ENCODE measurements around the gene C6orf141.
"Not testable (repeated sequence)": the region's sequence is repeated elsewhere in the genome, so short reads cannot be mapped to it uniquely, and the experiment has no call there.

Gene C6orf141

GRCh38 chr6:49582529-49582928 is 32.1 kb downstream of the C6orf141 start:
- Histone ChIP-seq H3K4me3 (replicated peaks; ENCODE audit: insufficient read depth, low read length) (no peak overlapping the region), H3K27me3 (ENCODE audit: insufficient read depth, poor library complexity, severe bottlenecking) (no peaks in the 10 kb centered on the region), H3K27ac (replicated peaks) (no peak overlapping the region)
- TF ChIP-seq, protein P1, sequence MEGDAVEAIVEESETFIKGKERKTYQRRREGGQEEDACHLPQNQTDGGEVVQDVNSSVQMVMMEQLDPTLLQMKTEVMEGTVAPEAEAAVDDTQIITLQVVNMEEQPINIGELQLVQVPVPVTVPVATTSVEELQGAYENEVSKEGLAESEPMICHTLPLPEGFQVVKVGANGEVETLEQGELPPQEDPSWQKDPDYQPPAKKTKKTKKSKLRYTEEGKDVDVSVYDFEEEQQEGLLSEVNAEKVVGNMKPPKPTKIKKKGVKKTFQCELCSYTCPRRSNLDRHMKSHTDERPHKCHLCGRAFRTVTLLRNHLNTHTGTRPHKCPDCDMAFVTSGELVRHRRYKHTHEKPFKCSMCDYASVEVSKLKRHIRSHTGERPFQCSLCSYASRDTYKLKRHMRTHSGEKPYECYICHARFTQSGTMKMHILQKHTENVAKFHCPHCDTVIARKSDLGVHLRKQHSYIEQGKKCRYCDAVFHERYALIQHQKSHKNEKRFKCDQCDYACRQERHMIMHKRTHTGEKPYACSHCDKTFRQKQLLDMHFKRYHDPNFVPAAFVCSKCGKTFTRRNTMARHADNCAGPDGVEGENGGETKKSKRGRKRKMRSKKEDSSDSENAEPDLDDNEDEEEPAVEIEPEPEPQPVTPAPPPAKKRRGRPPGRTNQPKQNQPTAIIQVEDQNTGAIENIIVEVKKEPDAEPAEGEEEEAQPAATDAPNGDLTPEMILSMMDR (IDR thresholded peaks at IDR 0.05; ENCODE audit: insufficient read depth, low read length) = no peak
- TF ChIP-seq, protein P2, sequence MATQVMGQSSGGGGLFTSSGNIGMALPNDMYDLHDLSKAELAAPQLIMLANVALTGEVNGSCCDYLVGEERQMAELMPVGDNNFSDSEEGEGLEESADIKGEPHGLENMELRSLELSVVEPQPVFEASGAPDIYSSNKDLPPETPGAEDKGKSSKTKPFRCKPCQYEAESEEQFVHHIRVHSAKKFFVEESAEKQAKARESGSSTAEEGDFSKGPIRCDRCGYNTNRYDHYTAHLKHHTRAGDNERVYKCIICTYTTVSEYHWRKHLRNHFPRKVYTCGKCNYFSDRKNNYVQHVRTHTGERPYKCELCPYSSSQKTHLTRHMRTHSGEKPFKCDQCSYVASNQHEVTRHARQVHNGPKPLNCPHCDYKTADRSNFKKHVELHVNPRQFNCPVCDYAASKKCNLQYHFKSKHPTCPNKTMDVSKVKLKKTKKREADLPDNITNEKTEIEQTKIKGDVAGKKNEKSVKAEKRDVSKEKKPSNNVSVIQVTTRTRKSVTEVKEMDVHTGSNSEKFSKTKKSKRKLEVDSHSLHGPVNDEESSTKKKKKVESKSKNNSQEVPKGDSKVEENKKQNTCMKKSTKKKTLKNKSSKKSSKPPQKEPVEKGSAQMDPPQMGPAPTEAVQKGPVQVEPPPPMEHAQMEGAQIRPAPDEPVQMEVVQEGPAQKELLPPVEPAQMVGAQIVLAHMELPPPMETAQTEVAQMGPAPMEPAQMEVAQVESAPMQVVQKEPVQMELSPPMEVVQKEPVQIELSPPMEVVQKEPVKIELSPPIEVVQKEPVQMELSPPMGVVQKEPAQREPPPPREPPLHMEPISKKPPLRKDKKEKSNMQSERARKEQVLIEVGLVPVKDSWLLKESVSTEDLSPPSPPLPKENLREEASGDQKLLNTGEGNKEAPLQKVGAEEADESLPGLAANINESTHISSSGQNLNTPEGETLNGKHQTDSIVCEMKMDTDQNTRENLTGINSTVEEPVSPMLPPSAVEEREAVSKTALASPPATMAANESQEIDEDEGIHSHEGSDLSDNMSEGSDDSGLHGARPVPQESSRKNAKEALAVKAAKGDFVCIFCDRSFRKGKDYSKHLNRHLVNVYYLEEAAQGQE (IDR thresholded peaks at IDR 0.05; ENCODE audit: insufficient replicate concordance, low read depth) = no peak
- TF ChIP-seq POLR2AphosphoS5 (IDR thresholded peaks at IDR 0.05; ENCODE audit: low read depth) (no peak), GABPA (IDR thresholded peaks at IDR 0.05; ENCODE audit: low read depth) (no peak), SPI1 (IDR thresholded peaks at IDR 0.05; ENCODE audit: borderline replicate concordance, low read depth) (no peak)
- DNase-seq (ENCODE audit: low read depth in 1 of 2, low spot score in 1 of 2) = no peak

DNA sequence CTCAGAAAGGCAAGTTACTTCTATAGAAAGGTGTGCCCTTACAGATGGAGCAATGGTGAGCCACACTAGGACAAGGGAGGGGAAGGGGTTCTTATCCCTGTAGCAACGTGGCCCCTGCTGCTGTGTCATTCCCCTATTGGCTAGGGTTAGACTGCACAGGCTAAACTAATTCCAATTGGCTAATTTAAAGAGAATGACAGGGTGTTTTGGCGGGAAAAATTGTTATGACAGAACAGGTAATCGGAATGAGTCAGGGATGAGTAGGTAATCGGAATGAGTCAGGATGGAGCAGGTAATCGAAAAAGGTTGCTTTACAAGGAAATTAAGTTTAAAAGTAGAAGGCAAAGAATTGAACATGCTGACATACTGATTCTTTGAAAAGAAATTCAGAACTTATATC is 36.8 kb downstream of the C6orf141 start:
- not testable (repeated sequence) for DNase-seq (ENCODE audit: low read depth in 1 of 2, low spot score in 1 of 2); H3K27ac ChIP-seq (replicated peaks); H3K4me3 ChIP-seq (replicated peaks; ENCODE audit: insufficient read depth, low read length)

More for the DNA sequence above, 36.8 kb downstream of the C6orf141 start:
- not testable (repeated sequence) for H3K27me3 ChIP-seq (ENCODE audit: insufficient read depth, poor library complexity, severe bottlenecking)

Data from HL-60 (cell line).